Neural crest cell (in vitro differentiated cells): ENCODE results near the gene WARS2. TPM values are rescaled to one million over a fixed set of nuclear protein-coding genes. Genes with fewer than 3 reads are reported as not detected.

Experiments used
- DNase-seq: peaks from one replicate; pipeline ENCODE4 v3.0.0; 2021; ENCODE audit warnings: low read depth, mixed read lengths, low spot score
- H3K27ac Mint-ChIP-seq: one replicate; pipeline ENCODE4 v1.8.0; 2021; ENCODE audit warnings: mild to moderate bottlenecking, mixed read lengths; ENCODE audit not compliant: unreplicated experiment
- H3K27me3 Mint-ChIP-seq: 2 replicates; pipeline ENCODE4 v1.8.0; 2021; ENCODE audit warnings: low read depth, mild to moderate bottlenecking, mixed read lengths
- H3K36me3 Mint-ChIP-seq: 2 replicates; pipeline ENCODE4 v1.8.0; 2021; ENCODE audit warnings: low read depth, mild to moderate bottlenecking, mixed read lengths
- H3K4me1 Mint-ChIP-seq: 2 replicates; pipeline ENCODE4 v1.8.0; 2021; ENCODE audit warnings: mixed read lengths
- H3K4me3 Mint-ChIP-seq: one replicate; pipeline ENCODE4 v1.8.0; 2021; ENCODE audit warnings: mild to moderate bottlenecking, mixed read lengths
- H3K9me3 Mint-ChIP-seq: 2 replicates; pipeline ENCODE4 v1.8.0; 2021; ENCODE audit warnings: mixed read lengths
- total RNA-seq: library from RNA; stranded (reverse); gene quantifications from 2 replicates; pipeline ENCODE4 v1.2.1, GENCODE V29; 2021
- TF ChIP-seq, protein P1 (sequence below): fragments of 200-600 bp; sonication (generic); conservative IDR thresholded peaks from 2 replicates; pipeline ENCODE4 v1.5.0; 2021; ENCODE audit warnings: antibody characterized with exemption, mild to moderate bottlenecking

The WARS2 gene
- total RNA-seq, 1 donor from 2014 or later, result 12.3 TPM

GRCh38 chr1:119139857-119140176, 636 bp downstream of the WARS2 start:
- H3K27ac Mint-ChIP-seq, result no peak overlapping the region
- no peak for DNase-seq
- no peaks in the 10 kb centered on the region for H3K36me3 Mint-ChIP-seq
- no peak overlapping the region for H3K4me3 Mint-ChIP-seq
- peaks cover 15% of the 10 kb centered on the region for H3K4me1 Mint-ChIP-seq
- H3K9me3 Mint-ChIP-seq, result no peaks in the 10 kb centered on the region
- no peaks in the 10 kb centered on the region for H3K27me3 Mint-ChIP-seq
- TF ChIP-seq, protein P1, sequence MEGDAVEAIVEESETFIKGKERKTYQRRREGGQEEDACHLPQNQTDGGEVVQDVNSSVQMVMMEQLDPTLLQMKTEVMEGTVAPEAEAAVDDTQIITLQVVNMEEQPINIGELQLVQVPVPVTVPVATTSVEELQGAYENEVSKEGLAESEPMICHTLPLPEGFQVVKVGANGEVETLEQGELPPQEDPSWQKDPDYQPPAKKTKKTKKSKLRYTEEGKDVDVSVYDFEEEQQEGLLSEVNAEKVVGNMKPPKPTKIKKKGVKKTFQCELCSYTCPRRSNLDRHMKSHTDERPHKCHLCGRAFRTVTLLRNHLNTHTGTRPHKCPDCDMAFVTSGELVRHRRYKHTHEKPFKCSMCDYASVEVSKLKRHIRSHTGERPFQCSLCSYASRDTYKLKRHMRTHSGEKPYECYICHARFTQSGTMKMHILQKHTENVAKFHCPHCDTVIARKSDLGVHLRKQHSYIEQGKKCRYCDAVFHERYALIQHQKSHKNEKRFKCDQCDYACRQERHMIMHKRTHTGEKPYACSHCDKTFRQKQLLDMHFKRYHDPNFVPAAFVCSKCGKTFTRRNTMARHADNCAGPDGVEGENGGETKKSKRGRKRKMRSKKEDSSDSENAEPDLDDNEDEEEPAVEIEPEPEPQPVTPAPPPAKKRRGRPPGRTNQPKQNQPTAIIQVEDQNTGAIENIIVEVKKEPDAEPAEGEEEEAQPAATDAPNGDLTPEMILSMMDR, result no peak

- Mint-ChIP-seq H3K4me1 (peaks cover 15% of the 10 kb centered on the region), H3K36me3 (no peaks in the 10 kb centered on the region), H3K27ac (no peak overlapping the region), H3K4me3 (no peak overlapping the region), H3K9me3 (no peaks in the 10 kb centered on the region), H3K27me3 (no peaks in the 10 kb centered on the region)
- TF ChIP-seq, protein P1, result no peak
- no peak for DNase-seq
Measured at GRCh38 chr1:119139403-119139802, 1.1 kb downstream of the WARS2 start.

- no peak overlapping the region for H3K4me3 Mint-ChIP-seq
- no peak overlapping the region for H3K27ac Mint-ChIP-seq
- no peaks in the 10 kb centered on the region for H3K27me3 Mint-ChIP-seq
- no peak for DNase-seq
- peaks cover 2% of the 10 kb centered on the region for H3K36me3 Mint-ChIP-seq
- H3K4me1 Mint-ChIP-seq, result peaks cover 4% of the 10 kb centered on the region
- H3K9me3 Mint-ChIP-seq, result no peaks in the 10 kb centered on the region
- TF ChIP-seq, protein P1, result no peak
Measured at GRCh38 chr1:119136401-119136800, 4.1 kb downstream of the WARS2 start.

- H3K27ac Mint-ChIP-seq, result no peak overlapping the region
- H3K27me3 Mint-ChIP-seq, result no peaks in the 10 kb centered on the region
- H3K36me3 Mint-ChIP-seq, result peaks cover 2% of the 10 kb centered on the region
- H3K9me3 Mint-ChIP-seq, result no peaks in the 10 kb centered on the region
- DNase-seq, result no peak
- no peak overlapping the region for H3K4me3 Mint-ChIP-seq
- TF ChIP-seq, protein P1, result no peak
- H3K4me1 Mint-ChIP-seq, result no peaks in the 10 kb centered on the region
Measured at GRCh38 chr1:119133987-119134386, 6.5 kb downstream of the WARS2 start.

- Mint-ChIP-seq H3K36me3 (peaks cover 6% of the 10 kb centered on the region), H3K4me1 (no peaks in the 10 kb centered on the region), H3K9me3 (no peaks in the 10 kb centered on the region), H3K27ac (no peak overlapping the region), H3K27me3 (no peaks in the 10 kb centered on the region), H3K4me3 (no peak overlapping the region)
- DNase-seq, result no peak
- TF ChIP-seq, protein P1, result no peak
Measured at GRCh38 chr1:119132179-119132578, 8.3 kb downstream of the WARS2 start.

GRCh38 chr1:119125874-119126273, 14.6 kb downstream of the WARS2 start:
- TF ChIP-seq, protein P1, result no peak
- Mint-ChIP-seq H3K4me3 (no peak overlapping the region), H3K9me3 (peaks cover 17% of the 10 kb centered on the region), H3K4me1 (no peaks in the 10 kb centered on the region), H3K27me3 (no peaks in the 10 kb centered on the region), H3K27ac (no peak overlapping the region), H3K36me3 (peaks cover 26% of the 10 kb centered on the region)
- no peak for DNase-seq
